Smooth muscle cell (in vitro differentiated cells): ENCODE data around the gene THY1. TPM values are rescaled to one million over a fixed set of nuclear protein-coding genes. Genes with fewer than 3 reads are reported as not detected.
A peak's percentile ranks its signal among the peaks of the same experiment; 100 is the strongest.

Experiments
- DNase-seq: peaks from one replicate; lab custom pipeline; 2025; ENCODE audit not compliant: unreplicated experiment; lab: John Stamatoyannopoulos, UW
- H2AFZ ChIP-seq: fragments of 200-600 bp; sonication (generic); 2 replicates; pipeline ENCODE4 v1.6.0; 2016; ENCODE audit warnings: antibody characterized with exemption, low read depth, mild to moderate bottlenecking
- H3F3A ChIP-seq: fragments of 200-600 bp; sonication (generic); 2 replicates; pipeline ENCODE4 v1.6.0; 2017; ENCODE audit warnings: antibody characterized with exemption, low read depth
- H3K27ac ChIP-seq: fragments of 200-600 bp; sonication (generic); 2 replicates; pipeline ENCODE4 v1.5.1; 2016; ENCODE audit warnings: low read depth, mild to moderate bottlenecking
- H3K27me3 ChIP-seq: fragments of 200-600 bp; sonication (generic); 2 replicates; pipeline ENCODE4 v1.6.1; 2016; ENCODE audit warnings: low read depth, mild to moderate bottlenecking
- H3K36me3 ChIP-seq: fragments of 200-600 bp; sonication (generic); 2 replicates; pipeline ENCODE4 v1.5.1; 2016; ENCODE audit warnings: low read depth
- H3K4me1 ChIP-seq: fragments of 200-600 bp; sonication (generic); 2 replicates; pipeline ENCODE4 v1.5.1; 2016; ENCODE audit warnings: low read depth
- H3K4me2 ChIP-seq: fragments of 200-600 bp; sonication (generic); 2 replicates; pipeline ENCODE4 v1.6.0; 2016; ENCODE audit warnings: mild to moderate bottlenecking
- H3K4me3 ChIP-seq: fragments of 200-600 bp; sonication (generic); 2 replicates; pipeline ENCODE4 v1.5.1; 2016; ENCODE audit warnings: mild to moderate bottlenecking
- H3K79me2 ChIP-seq: fragments of 200-600 bp; sonication (generic); 2 replicates; pipeline ENCODE4 v1.6.0; 2016; ENCODE audit warnings: low read depth, mild to moderate bottlenecking
- H3K9ac ChIP-seq: fragments of 200-600 bp; sonication (generic); 2 replicates; pipeline ENCODE4 v1.6.0; 2016; ENCODE audit warnings: low read depth
- H3K9me3 ChIP-seq: fragments of 200-600 bp; sonication (generic); replicated peaks from 2 replicates; pipeline ENCODE4 v1.5.1; 2016; ENCODE audit warnings: low read depth
- H4K20me1 ChIP-seq: fragments of 200-600 bp; sonication (generic); 2 replicates; pipeline ENCODE4 v1.6.0; 2016; ENCODE audit warnings: low read depth
- CTCF ChIP-seq: fragments of 200-600 bp; sonication (generic); IDR thresholded peaks from 2 replicates; pipeline ENCODE4 v1.5.1; 2017; ENCODE audit warnings: borderline replicate concordance, mild to moderate bottlenecking, antibody characterized with exemption; ENCODE audit not compliant: insufficient read depth, poor library complexity, severe bottlenecking
- WGBS: methylation state at CpG from one replicate; pipeline ENCODE4 v1.1.7; 2016; ENCODE audit warnings: low lambda C conversion rate; 5-methylcytosine and 5-hydroxymethylcytosine counted together
- polyA plus RNA-seq: library from polyadenylated mRNA; unstranded; fragments of >200 nt; fragmentation: Nextera tagmentation; extraction: Ambion mirVana; gene quantifications from 2 replicates; pipeline ENCODE4 v1.2.1, GENCODE V29; 2016
- total RNA-seq: library from RNA; depleted of rRNA; stranded (reverse); fragments of >200 nt; gene quantifications from 2 replicates; pipeline ENCODE4 v1.2.3, GENCODE V29; 2014

THY1 gene
- total and polyA plus RNA-seq, 2 experiments from 2014 or later = 297 to 614 TPM

- Histone ChIP-seq H3K9me3 (no peaks in the 10 kb centered on the region), H3K27me3 (no peaks in the 10 kb centered on the region), H3K79me2 (no peaks in the 10 kb centered on the region), H3K4me3 (no peak overlapping the region), H2AFZ (peak overlapping the region; percentile 45), H4K20me1 (no peaks in the 10 kb centered on the region), H3K4me2 (peak overlapping the region; percentile 12), H3K27ac (no peak overlapping the region), H3K9ac (no peak overlapping the region), H3K36me3 (no peaks in the 10 kb centered on the region), H3F3A (no peaks in the 10 kb centered on the region), H3K4me1 (no peaks in the 10 kb centered on the region)
- no peak for DNase-seq
- 53% methylated on average over 6 of the region's 6 CpGs for WGBS
- no peak for TF ChIP-seq CTCF
Observed at GRCh38 chr11:119450590-119451326, 27.8 kb upstream of the THY1 start.

- H3K79me2 ChIP-seq = no peaks in the 10 kb centered on the region
- H3K27me3 ChIP-seq = no peaks in the 10 kb centered on the region
- no peaks in the 10 kb centered on the region for H3K9me3 ChIP-seq
- no peaks in the 10 kb centered on the region for H4K20me1 ChIP-seq
- no peak overlapping the region for H3K27ac ChIP-seq
- 71% methylated on average over 3 of the region's 3 CpGs for WGBS
- H3K36me3 ChIP-seq = no peaks in the 10 kb centered on the region
- no peak overlapping the region for H3K4me3 ChIP-seq
- no peaks in the 10 kb centered on the region for H3F3A ChIP-seq
- H3K4me1 ChIP-seq = no peaks in the 10 kb centered on the region
- no peak overlapping the region for H3K9ac ChIP-seq
- no peak for TF ChIP-seq CTCF
- H3K4me2 ChIP-seq = no peak overlapping the region
- DNase-seq = no peak
- H2AFZ ChIP-seq = no peak overlapping the region
Observed at GRCh38 chr11:119449498-119449897, 26.5 kb upstream of the THY1 start.

- WGBS = 90% methylated on average over 4 of the region's 4 CpGs
Observed at GRCh38 chr11:119448380-119448779, 25.4 kb upstream of the THY1 start.

More at GRCh38 chr11:119448380-119448779, 25.4 kb upstream of the THY1 start:
- no peaks in the 10 kb centered on the region for H3F3A ChIP-seq
- DNase-seq = no peak
- no peaks in the 10 kb centered on the region for H3K9me3 ChIP-seq
- no peak overlapping the region for H3K4me2 ChIP-seq
- H3K27me3 ChIP-seq = no peaks in the 10 kb centered on the region
- no peak overlapping the region for H3K27ac ChIP-seq
- H2AFZ ChIP-seq = no peak overlapping the region
- H4K20me1 ChIP-seq = no peaks in the 10 kb centered on the region
- H3K4me1 ChIP-seq = no peaks in the 10 kb centered on the region
- no peaks in the 10 kb centered on the region for H3K79me2 ChIP-seq
- TF ChIP-seq CTCF = no peak
- no peaks in the 10 kb centered on the region for H3K36me3 ChIP-seq
- H3K4me3 ChIP-seq = no peak overlapping the region
- no peak overlapping the region for H3K9ac ChIP-seq
